ENCODE measurements around the gene KRTAP16-1.
"Not testable (repeated sequence)": the region's sequence is repeated elsewhere in the genome, so short reads cannot be mapped to it uniquely, and the experiment has no call there.

Gene KRTAP16-1

GRCh38 chr17:41301916-41302901 is 6.9 kb downstream of the KRTAP16-1 start, which contains the start of gene KRTAP29-1:
TSS of gene KRTAP29-1 (minus strand) at chr17:41302851. CDS start at chr17:41302851, 0 bp downstream.
- no peak for DNase-seq

GRCh38 chr17:41301204-41301790 is 7.8 kb downstream of the KRTAP16-1 start:
- no peak for DNase-seq

- DNase-seq = no peak
These were observed 10.5 kb downstream of the KRTAP16-1 start for GRCh38 chr17:41298458-41299135.

GRCh38 chr17:41296846-41297245 is 12.3 kb downstream of the KRTAP16-1 start:
- no peak for DNase-seq

- no peak for DNase-seq
These were observed 15.1 kb downstream of the KRTAP16-1 start for GRCh38 chr17:41294016-41294415.

- DNase-seq = no peak
These were observed 22.1 kb downstream of the KRTAP16-1 start for GRCh38 chr17:41287050-41287449.

- no peak for DNase-seq
These were observed 24.6 kb downstream of the KRTAP16-1 start for GRCh38 chr17:41284546-41284945.

- no peak for DNase-seq
These were observed 25.1 kb downstream of the KRTAP16-1 start for GRCh38 chr17:41284043-41284442.

GRCh38 chr17:41278176-41278955 is 30.7 kb downstream of the KRTAP16-1 start:
- DNase-seq = no peak

- DNase-seq = not testable (repeated sequence)
These were observed 33.4 kb downstream of the KRTAP16-1 start, which contains the start of gene KRTAP9-7 for GRCh38 chr17:41275648-41276190. TSS of gene KRTAP9-7 (plus strand) at chr17:41275698. CDS start at chr17:41275698, 0 bp downstream.

GRCh38 chr17:41271858-41272257 is 37.3 kb downstream of the KRTAP16-1 start:
- no peak for DNase-seq

- not testable (repeated sequence) for DNase-seq
These were observed 37.8 kb downstream of the KRTAP16-1 start for GRCh38 chr17:41271323-41271722.

GRCh38 chr17:41267711-41268110 is 41.4 kb downstream of the KRTAP16-1 start:
- no peak for DNase-seq

- no peak for DNase-seq
These were observed 44.0 kb downstream of the KRTAP16-1 start, which contains the start of gene KRTAP9-6 for GRCh38 chr17:41265078-41265477. TSS of gene KRTAP9-6 (plus strand) at chr17:41265378. CDS start at chr17:41265378, 0 bp downstream.

GRCh38 chr17:41264599-41264998 is 44.5 kb downstream of the KRTAP16-1 start:
- no peak for DNase-seq

- no peak for DNase-seq
These were observed 45.9 kb downstream of the KRTAP16-1 start for GRCh38 chr17:41263212-41263611.

- no peak for DNase-seq
These were observed 50.7 kb downstream of the KRTAP16-1 start for GRCh38 chr17:41258406-41258805.
